Measurements from ENCODE around the gene CELF4.

GRCh38 chr18:37339701-37340215 lies 225.8 kb downstream of the CELF4 start:
- TF ChIP-seq POLR2A (IDR thresholded peaks at IDR 0.05): no peak
- TF ChIP-seq EP300 (IDR thresholded peaks at IDR 0.05): no peak
- TF ChIP-seq, protein P1, sequence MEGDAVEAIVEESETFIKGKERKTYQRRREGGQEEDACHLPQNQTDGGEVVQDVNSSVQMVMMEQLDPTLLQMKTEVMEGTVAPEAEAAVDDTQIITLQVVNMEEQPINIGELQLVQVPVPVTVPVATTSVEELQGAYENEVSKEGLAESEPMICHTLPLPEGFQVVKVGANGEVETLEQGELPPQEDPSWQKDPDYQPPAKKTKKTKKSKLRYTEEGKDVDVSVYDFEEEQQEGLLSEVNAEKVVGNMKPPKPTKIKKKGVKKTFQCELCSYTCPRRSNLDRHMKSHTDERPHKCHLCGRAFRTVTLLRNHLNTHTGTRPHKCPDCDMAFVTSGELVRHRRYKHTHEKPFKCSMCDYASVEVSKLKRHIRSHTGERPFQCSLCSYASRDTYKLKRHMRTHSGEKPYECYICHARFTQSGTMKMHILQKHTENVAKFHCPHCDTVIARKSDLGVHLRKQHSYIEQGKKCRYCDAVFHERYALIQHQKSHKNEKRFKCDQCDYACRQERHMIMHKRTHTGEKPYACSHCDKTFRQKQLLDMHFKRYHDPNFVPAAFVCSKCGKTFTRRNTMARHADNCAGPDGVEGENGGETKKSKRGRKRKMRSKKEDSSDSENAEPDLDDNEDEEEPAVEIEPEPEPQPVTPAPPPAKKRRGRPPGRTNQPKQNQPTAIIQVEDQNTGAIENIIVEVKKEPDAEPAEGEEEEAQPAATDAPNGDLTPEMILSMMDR (IDR thresholded peaks at IDR 0.05): no peak
